HepG2 (cell line): ENCODE measurements around the gene S100Z. TPM values are rescaled to one million over a fixed set of nuclear protein-coding genes. Genes with fewer than 3 reads are reported as not detected.
"Not testable (repeated sequence)": the region's sequence is repeated elsewhere in the genome, so short reads cannot be mapped to it uniquely, and the experiment has no call there.

ENCODE experiments used
- ATAC-seq: fragments of 200-7000 bp; cut with Tn5 transposase; 3 replicates; pipeline ENCODE4 v1.9.1; 2020; ENCODE audit warnings: mild to moderate bottlenecking, moderate library complexity
- BruUV-seq: library from RNA; stranded (reverse); fragments of 400-500 nt; replicated peaks from 2 replicates; lab custom pipeline; 2021; lab: Mats Ljungman, UMichigan
- CTCF ChIA-PET: fragments of 300-600 bp; formaldehyde crosslinking; extraction: SDS; loops from one replicate; lab custom pipeline; 2021; ENCODE audit warnings: low total read pairs, inconsistent platforms, low intra/inter-chr PET ratio; lab: Yijun Ruan, JAX
- POLR2A ChIA-PET: fragments of 350-600 bp; sonication (Branson Sonifier 250); formaldehyde crosslinking; loops from one replicate; lab custom pipeline; 2020; ENCODE audit warnings: antibody characterized with exemption, inconsistent platforms; lab: Yijun Ruan, JAX
- DNase-seq: peaks from one replicate; pipeline ENCODE4 v3.0.0-alpha.2; 2015; ENCODE audit warnings: low spot score
- FAIRE-seq: peaks from 3 replicates; lab custom pipeline; 2011; peaks lifted over from hg19 to GRCh38; lab: Jason Lieb, UNC
- H2AFZ ChIP-seq: one replicate; pipeline ENCODE4 v1.6.1; 2011; ENCODE audit warnings: low read length, inconsistent platforms
- H3K27ac ChIP-seq: fragments of 300-600 bp; 3 replicates; pipeline ENCODE4 v1.8.0; 2011; ENCODE audit warnings: mixed run types, mild to moderate bottlenecking, mixed read lengths, low read length, inconsistent platforms; ENCODE audit not compliant: insufficient read depth; ENCODE audit errors: extremely low read length
- H3K27me3 ChIP-seq, 2 experiments: fragments of 200-600 bp in 1 of 2; 2 replicates in 1 of 2; 3 replicates in 1 of 2; pipeline versions ENCODE4 v1.6.0 to v1.8.0; 2011; ENCODE audit warnings: low read length in 2 of 2, mild to moderate bottlenecking in 2 of 2, moderate library complexity in 2 of 2, inconsistent platforms in 1 of 2; ENCODE audit not compliant: insufficient read depth in 2 of 2, control insufficient read depth in 1 of 2
- H3K36me3 ChIP-seq, 2 experiments: fragments of 200-600 bp in 1 of 2; replicated peaks in 1 of 2; 2 replicates in 1 of 2; 3 replicates in 1 of 2; pipeline versions ENCODE4 v1.5.1 to v1.8.0; 2011; ENCODE audit warnings: low read length in 2 of 2, inconsistent platforms in 1 of 2; ENCODE audit not compliant: insufficient read depth in 2 of 2, control insufficient read depth in 1 of 2
- H3K4me1 ChIP-seq: 2 replicates; pipeline ENCODE4 v1.5.1; 2012; ENCODE audit warnings: low read length, inconsistent platforms; ENCODE audit not compliant: insufficient read depth
- H3K4me2 ChIP-seq: 2 replicates; pipeline ENCODE4 v1.6.0; 2011; ENCODE audit warnings: low read depth, low read length, inconsistent platforms
- H3K4me3 ChIP-seq, 3 experiments: fragments of 200-600 bp in 1 of 3; sonication (generic), shearing (Covaris generic) in 1 of 3; replicated peaks in 1 of 3; 2 replicates each; pipeline ENCODE4 v1.5.1; 2011 to 2016; ENCODE audit warnings: low read length in 3 of 3, inconsistent platforms in 2 of 3, low read depth in 2 of 3, mild to moderate bottlenecking in 2 of 3, control low read depth in 1 of 3, mixed read lengths in 1 of 3; ENCODE audit not compliant: insufficient read depth in 1 of 3
- H3K79me2 ChIP-seq: one replicate; pipeline ENCODE4 v1.6.1; 2011; ENCODE audit warnings: low read length, inconsistent platforms; ENCODE audit not compliant: insufficient read depth
- H3K9ac ChIP-seq: 2 replicates; pipeline ENCODE4 v1.6.0; 2011; ENCODE audit warnings: mild to moderate bottlenecking, low read depth, low read length, inconsistent platforms; ENCODE audit not compliant: insufficient read depth
- H3K9me3 ChIP-seq: 2 replicates; pipeline ENCODE4 v1.5.1; 2012; ENCODE audit warnings: mild to moderate bottlenecking, low read length
- H4K20me1 ChIP-seq: 2 replicates; pipeline ENCODE4 v1.6.0; 2011; ENCODE audit warnings: inconsistent platforms, mild to moderate bottlenecking, low read length, moderate library complexity; ENCODE audit not compliant: insufficient read depth
- CEBPB ChIP-seq: IDR thresholded peaks from 2 replicates; pipeline ENCODE4 v1.6.1; 2011; ENCODE audit warnings: low read depth, low read length, improper control_type of control experiment, borderline replicate concordance
- FOSL2 ChIP-seq: sonication (generic); formaldehyde crosslinking; IDR thresholded peaks from 2 replicates; pipeline ENCODE4 v1.4.0; 2020; ENCODE audit warnings: missing genetic modification reagents
- FOXP1 ChIP-seq, 2 experiments: fragments of 450-650 bp in 1 of 2; IDR thresholded peaks; 2 replicates each; pipeline ENCODE4 v1.6.1; 2017 to 2018; ENCODE audit warnings: antibody characterized with exemption in 1 of 2
- HNF4A ChIP-seq: sonication (generic); formaldehyde crosslinking; IDR thresholded peaks from 2 replicates; pipeline ENCODE4 v1.4.0; 2020; ENCODE audit warnings: missing genetic modification reagents
- ZBED4 ChIP-seq: sonication (generic); formaldehyde crosslinking; IDR thresholded peaks from 2 replicates; pipeline ENCODE4 v1.4.0; 2020; ENCODE audit warnings: missing genetic modification reagents, borderline replicate concordance
- WGBS: methylation state at CpG from one replicate; pipeline ENCODE4 v1.1.6; 2017; ENCODE audit warnings: low lambda C conversion rate; 5-methylcytosine and 5-hydroxymethylcytosine counted together
- in situ Hi-C: cut with HindIII; loops from 2 replicates; pipeline ENCODE4 v1.10.0; 2017; ENCODE audit warnings: low pct_unique_long_range_greater_than_20kb; ENCODE audit not compliant: extremely low pct_ligation_motif_present
- intact Hi-C: fragments of 100-400 bp; cut with micrococcal nuclease; formaldehyde crosslinking; loops from one replicate; pipeline ENCODE4 v1.10.0; 2022; ENCODE audit not compliant: unreplicated experiment
- polyA plus RNA-seq, 8 experiments: library from polyadenylated mRNA; depleted of rRNA in 3 of 8; stranded (reverse) in 7 of 8; unstranded in 1 of 8; fragments of >200 nt; fragmentation: Illumina TruSeq in 4 of 8; extraction: Trizol in 4 of 8; gene quantifications; 2 replicates each; pipeline versions ENCODE4 v1.2.1 to v1.2.3, GENCODE V29; 2011 to 2016; ENCODE audit warnings: low read depth in 4 of 8, missing spikeins in 1 of 8, mixed read lengths in 1 of 8; ENCODE audit not compliant: insufficient read depth in 1 of 8
- total RNA-seq, 5 experiments: library from RNA; depleted of rRNA; stranded (reverse); fragments of >200 nt; fragmentation: Illumina TruSeq; extraction: Trizol; gene quantifications; 2 replicates each; pipeline ENCODE4 v1.2.3, GENCODE V29; 2016; ENCODE audit warnings: low read depth in 1 of 5

The S100Z gene
- total and polyA plus RNA-seq, 2 of the 13 experiments (the other 11 are each of a cell fraction or from before 2014, with no cell fraction given) = 0.22 TPM; not detected in 1

GRCh38 chr5:76910344-76910933 lies 60.6 kb downstream of the S100Z start (continued):
- TF ChIP-seq ZBED4 (peak; percentile 45; the same call in 1 of the 2 replicates), HNF4A (peak; percentile 40), FOXP1 (CRISPR knock-in tag; IDR thresholded peaks at IDR 0.05) (peak; percentile 74), FOSL2 (peak; percentile 55), CEBPB (peak; percentile 18; the same call in 1 of the 2 replicates)
- not testable (repeated sequence) for TF ChIP-seq FOXP1 (IDR thresholded peaks at IDR 0.05)
- TF ChIP-seq, all 625 proteins: peak for 11; not testable (repeated sequence) for 614

GRCh38 chr5:76914671-76915070 lies 64.9 kb downstream of the S100Z start:
- H3K4me3 ChIP-seq, H3K4me1 ChIP-seq, H3K79me2 ChIP-seq, H3K9ac ChIP-seq, H3K27me3 ChIP-seq, H3K36me3 ChIP-seq, FAIRE-seq, DNase-seq, H2AFZ ChIP-seq, H3K4me2 ChIP-seq, ATAC-seq, POLR2A ChIA-PET, H3K27ac ChIP-seq, H4K20me1 ChIP-seq, in situ Hi-C loops, intact Hi-C loops, CTCF ChIA-PET, BruUV-seq, H3K9me3 ChIP-seq: not testable (repeated sequence)
- WGBS = 59% methylated on average over 13 of the region's 14 CpGs
